GM13976 (cell line): Measurements from ENCODE around the gene RNF39.
"Not testable (repeated sequence)": the region's sequence is repeated elsewhere in the genome, so short reads cannot be mapped to it uniquely, and the experiment has no call there.

Experiments
- DNase-seq: peaks from one replicate; pipeline ENCODE4 v3.0.0; 2012; ENCODE audit warnings: low spot score
- CTCF ChIP-seq: IDR thresholded peaks from 2 replicates; pipeline ENCODE4 v1.5.1; 2012; ENCODE audit warnings: borderline replicate concordance, mild to moderate bottlenecking; ENCODE audit not compliant: insufficient read depth; ENCODE audit errors: extremely low read depth, missing control alignments, control extremely low read depth
- in situ Hi-C: fragments of 300-500 bp; cut with MboI; formaldehyde crosslinking; loops from one replicate; pipeline ENCODE4 v1.12.0; 2022; ENCODE audit warnings: low sequenced_read_pairs, mixed read lengths, inconsistent platforms; ENCODE audit not compliant: unreplicated experiment

Gene RNF39

DNA sequence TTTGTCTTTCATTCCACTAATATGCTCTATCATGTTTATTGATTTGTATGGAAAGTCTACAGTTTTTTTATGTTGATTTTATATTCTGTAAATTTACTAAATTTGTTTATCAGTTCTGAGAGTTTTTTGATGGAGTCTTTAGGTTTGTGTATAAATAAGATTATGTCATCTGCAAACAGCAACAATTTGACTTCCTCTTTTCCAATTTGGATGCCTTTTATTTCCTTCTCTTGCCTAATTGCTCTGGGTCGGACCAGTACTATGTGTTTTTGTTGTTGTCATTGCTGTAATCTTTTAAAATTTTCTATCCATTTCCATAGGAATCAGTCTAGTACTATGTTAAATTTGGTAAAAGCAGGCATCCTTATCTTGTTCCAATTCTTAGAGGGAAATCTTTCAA is 46.0 kb downstream of the RNF39 start:
- TF ChIP-seq CTCF: no peak
- DNase-seq: no peak
- in situ Hi-C loops: no loop called here

GRCh38 chr6:30025186-30025585 is 50.4 kb downstream of the RNF39 start:
- TF ChIP-seq CTCF: no peak
- in situ Hi-C loops: no loop called here
- DNase-seq: no peak

- in situ Hi-C loops, DNase-seq: not testable (repeated sequence)
Observed at GRCh38 chr6:30022712-30023111, 52.9 kb downstream of the RNF39 start.

DNA sequence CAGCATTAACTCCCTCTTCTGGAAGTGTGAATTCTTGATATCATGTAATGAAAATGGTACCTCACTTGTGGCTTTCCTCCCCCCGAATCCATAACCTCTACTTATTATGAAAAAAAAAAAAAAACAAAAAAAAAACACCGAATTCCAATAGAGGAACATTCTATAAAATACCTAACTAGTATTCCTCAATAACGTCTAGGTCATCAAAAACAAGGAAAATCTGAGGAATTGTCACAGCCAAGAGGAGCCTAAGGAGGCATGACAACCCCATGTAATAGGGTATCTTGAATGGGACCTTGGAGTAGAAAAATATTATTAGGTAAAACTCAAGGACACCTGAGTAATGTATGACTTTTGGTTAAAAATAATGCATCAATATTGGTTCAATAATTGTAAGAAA is 53.4 kb downstream of the RNF39 start:
- no peak for DNase-seq
- no peak for TF ChIP-seq CTCF
- in situ Hi-C loops: no loop called here

- DNase-seq: no peak
- in situ Hi-C loops: no loop called here
- TF ChIP-seq CTCF: no peak
Observed at GRCh38 chr6:30020626-30021025, 54.9 kb downstream of the RNF39 start.
